Kidney epithelial cell (primary cell): ENCODE data around the gene RPS19BP1. TPM values are rescaled to one million over a fixed set of nuclear protein-coding genes. Genes with fewer than 3 reads are reported as not detected.

Source experiments
- DNase-seq: peaks from one replicate; pipeline ENCODE4 v3.0.0-alpha.2; 2010; ENCODE audit warnings: low read depth
- H3K27me3 ChIP-seq: 2 replicates; pipeline ENCODE4 v1.6.0; 2011; ENCODE audit warnings: low read length; ENCODE audit not compliant: control insufficient read depth, insufficient read depth
- H3K36me3 ChIP-seq: 2 replicates; pipeline ENCODE4 v1.5.1; 2011; ENCODE audit warnings: low read length; ENCODE audit not compliant: control insufficient read depth, insufficient read depth
- H3K4me3 ChIP-seq: 2 replicates; pipeline ENCODE4 v1.5.1; 2011; ENCODE audit warnings: low read depth, mild to moderate bottlenecking, control low read depth, low read length
- total RNA-seq: library from RNA; depleted of rRNA; stranded (reverse); fragments of >200 nt; gene quantifications from 2 replicates; pipeline ENCODE4 v1.2.3, GENCODE V29; 2015
- TF ChIP-seq, protein P1 (sequence below): IDR thresholded peaks from 2 replicates; pipeline ENCODE4 v1.5.1; 2011; ENCODE audit warnings: mild to moderate bottlenecking, moderate library complexity, low read length, control low read depth, inconsistent platforms; ENCODE audit not compliant: insufficient read depth, poor library complexity, severe bottlenecking

RPS19BP1 gene
- total RNA-seq, 1 donor from 2014 or later: 121 TPM

DNA sequence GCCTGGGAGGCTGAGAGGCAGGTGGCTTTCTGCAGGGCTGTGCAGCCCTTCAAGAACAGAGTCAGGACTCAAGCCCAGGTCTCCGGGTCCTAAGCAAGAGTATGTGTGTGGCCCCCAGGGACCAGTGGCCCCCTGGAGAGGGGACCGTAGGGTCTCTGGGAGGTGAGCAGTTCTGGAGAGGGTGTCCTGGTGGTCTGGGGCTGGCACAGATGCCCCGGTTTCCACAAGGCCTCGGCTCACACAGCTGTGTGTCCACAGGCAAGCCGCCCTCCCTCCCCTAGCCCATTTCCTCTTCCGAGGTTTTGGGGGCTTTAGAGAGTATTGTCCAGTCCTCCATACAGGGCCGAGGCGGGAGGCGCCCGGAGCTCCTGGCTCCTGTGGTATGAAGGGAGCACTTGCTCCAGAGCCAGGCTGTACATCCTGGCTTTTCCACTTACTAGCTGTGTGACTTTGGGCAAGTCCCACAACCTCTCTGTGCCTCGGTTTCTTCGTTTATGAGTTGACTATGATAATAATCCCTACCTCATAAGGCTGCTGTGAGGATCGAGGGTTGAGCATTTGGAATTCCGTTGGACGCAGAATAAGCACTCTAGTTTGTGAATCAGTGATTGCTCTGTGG lies 3.4 kb upstream of the RPS19BP1 start:
- H3K36me3 ChIP-seq: no peaks in the 10 kb centered on the region
- TF ChIP-seq, protein P1, sequence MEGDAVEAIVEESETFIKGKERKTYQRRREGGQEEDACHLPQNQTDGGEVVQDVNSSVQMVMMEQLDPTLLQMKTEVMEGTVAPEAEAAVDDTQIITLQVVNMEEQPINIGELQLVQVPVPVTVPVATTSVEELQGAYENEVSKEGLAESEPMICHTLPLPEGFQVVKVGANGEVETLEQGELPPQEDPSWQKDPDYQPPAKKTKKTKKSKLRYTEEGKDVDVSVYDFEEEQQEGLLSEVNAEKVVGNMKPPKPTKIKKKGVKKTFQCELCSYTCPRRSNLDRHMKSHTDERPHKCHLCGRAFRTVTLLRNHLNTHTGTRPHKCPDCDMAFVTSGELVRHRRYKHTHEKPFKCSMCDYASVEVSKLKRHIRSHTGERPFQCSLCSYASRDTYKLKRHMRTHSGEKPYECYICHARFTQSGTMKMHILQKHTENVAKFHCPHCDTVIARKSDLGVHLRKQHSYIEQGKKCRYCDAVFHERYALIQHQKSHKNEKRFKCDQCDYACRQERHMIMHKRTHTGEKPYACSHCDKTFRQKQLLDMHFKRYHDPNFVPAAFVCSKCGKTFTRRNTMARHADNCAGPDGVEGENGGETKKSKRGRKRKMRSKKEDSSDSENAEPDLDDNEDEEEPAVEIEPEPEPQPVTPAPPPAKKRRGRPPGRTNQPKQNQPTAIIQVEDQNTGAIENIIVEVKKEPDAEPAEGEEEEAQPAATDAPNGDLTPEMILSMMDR: no peak

DNA sequence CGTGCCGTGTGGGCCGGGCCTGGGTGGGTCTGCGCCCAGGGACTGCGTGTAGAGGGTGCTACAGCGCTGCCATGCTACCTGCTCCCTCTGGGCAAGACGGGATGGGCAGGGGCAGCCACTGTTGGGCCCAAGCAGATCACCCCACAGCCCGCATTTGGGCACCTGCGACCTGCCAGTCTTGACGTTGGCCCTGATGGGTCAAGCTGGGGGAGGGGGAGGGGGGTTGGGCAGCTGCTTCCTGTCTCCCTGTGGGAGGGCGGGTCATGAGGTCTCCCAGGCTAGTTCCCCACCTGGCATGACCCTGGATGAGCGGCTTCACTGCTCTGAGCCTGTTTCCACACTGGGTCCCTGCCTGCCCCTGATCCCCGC lies 2.8 kb upstream of the RPS19BP1 start:
- TF ChIP-seq, protein P1: no peak
- Histone ChIP-seq H3K27me3 (no peaks in the 10 kb centered on the region), H3K4me3 (no peak overlapping the region), H3K36me3 (no peaks in the 10 kb centered on the region)
- DNase-seq: no peak

More for the DNA sequence above, 3.4 kb upstream of the RPS19BP1 start:
- Histone ChIP-seq H3K27me3 (no peaks in the 10 kb centered on the region), H3K4me3 (no peak overlapping the region)
- DNase-seq: no peak

DNA sequence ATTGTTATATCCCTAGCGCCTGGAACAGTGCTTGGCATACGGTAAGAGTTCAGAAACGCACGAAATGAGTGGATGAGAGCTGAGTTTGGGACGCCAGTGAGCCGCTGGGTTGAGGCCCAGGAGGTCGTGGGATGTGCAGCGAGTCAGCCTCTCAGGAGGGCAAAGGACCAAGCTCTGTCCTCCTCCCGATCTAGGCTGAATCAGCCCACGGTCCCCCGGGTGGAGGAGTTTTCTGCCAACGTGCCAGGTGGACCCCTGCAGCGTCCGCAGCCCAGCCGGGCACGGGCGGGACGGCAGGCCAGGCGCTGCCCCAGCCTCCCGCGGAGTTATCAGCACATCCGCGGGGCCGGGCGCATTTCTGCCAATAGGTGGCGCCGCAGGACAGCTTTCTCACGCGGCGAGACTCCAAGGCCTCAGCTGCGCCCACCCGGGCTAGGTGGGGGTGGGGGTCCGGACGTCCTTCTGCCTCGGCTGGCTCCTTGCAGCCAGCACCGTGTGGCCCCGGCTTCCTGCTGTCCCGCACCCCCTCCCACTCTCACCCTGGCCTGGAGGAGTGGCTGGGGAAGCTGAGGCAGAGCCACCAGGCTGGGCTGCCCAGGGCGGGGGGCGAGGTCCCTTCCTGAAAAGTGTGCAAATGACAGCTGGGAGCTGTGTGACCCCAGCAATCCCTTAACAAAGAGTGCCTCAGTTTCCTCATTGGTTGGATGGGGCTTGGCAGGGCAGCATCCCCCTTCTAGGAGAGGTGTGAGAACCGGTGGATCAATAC lies 2.2 kb upstream of the RPS19BP1 start:
- Histone ChIP-seq H3K36me3 (no peaks in the 10 kb centered on the region), H3K27me3 (no peaks in the 10 kb centered on the region), H3K4me3 (no peak overlapping the region)
- TF ChIP-seq, protein P1: peak; percentile 89
- DNase-seq: no peak

DNA sequence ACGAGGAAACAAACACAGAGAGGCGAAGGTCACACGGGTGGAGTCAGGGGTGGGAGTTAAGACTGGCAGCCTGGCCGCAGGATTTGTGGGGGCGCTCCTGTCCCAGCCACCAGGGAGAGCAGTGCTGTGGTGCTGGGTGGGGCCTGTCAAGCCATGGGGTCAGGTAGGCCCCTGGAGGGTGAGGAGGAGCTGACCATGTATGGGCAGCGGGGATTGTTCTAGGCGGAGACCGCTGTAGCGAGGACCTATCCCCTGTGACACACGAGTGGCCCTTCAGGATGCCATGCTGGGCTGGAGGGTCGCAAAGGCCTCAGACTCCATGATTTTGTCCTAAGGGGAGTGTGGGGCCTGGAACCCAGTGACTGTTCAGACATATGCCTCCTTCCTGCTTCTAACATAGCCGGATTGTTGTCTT lies 1.6 kb upstream of the RPS19BP1 start:
- Histone ChIP-seq H3K36me3 (peaks cover 1% of the 10 kb centered on the region), H3K4me3 (no peak overlapping the region), H3K27me3 (no peaks in the 10 kb centered on the region)
- no peak for DNase-seq
- TF ChIP-seq, protein P1: no peak

DNA sequence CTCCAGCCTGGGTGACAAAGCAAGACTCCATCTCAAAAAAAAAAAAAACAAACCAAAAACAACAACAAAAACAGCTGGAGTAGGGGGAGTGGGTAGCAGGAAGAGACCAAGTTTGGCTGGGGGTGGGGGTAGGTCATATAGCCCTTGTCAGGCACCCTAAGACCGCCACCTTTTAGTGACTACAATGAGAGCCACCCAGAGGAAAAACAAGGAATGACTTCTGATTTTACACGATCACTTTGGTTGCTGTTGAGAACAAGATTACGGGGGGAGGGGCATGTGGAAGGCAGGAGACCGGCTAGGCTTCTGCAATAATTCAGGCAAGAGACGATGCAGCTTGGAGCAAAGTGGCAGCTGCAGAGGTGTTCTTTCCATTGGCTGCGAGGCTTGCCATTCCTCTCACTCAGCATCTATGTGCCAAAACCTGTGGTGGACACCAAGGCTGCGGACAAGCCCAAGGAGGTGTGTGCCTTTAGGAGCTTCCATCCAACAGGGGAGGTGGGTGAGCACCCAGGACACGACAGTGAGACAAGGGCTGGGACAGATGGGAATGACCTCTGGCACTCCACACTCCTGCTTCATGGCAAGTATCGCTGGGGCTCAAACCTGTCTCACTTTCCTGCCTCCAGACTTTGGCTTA lies 1.7 kb downstream of the RPS19BP1 start:
- no peak overlapping the region for H3K4me3 ChIP-seq
- no peak for DNase-seq
- TF ChIP-seq, protein P1: no peak

More for the DNA sequence above, 1.7 kb downstream of the RPS19BP1 start:
- peaks cover 3% of the 10 kb centered on the region for H3K36me3 ChIP-seq
- H3K27me3 ChIP-seq: no peaks in the 10 kb centered on the region
